Body of pancreas (tissue), 4 donors: ENCODE data around the gene EHBP1. TPM values are rescaled to one million over a fixed set of nuclear protein-coding genes. Genes with fewer than 3 reads are reported as not detected.

Source experiments
- ATAC-seq: fragments of 150-250 bp; one replicate; pipeline ENCODE4 v1.9.1; 2016
- DNase-seq, 4 donors: peaks; one replicate each; pipeline ENCODE4 v3.0.0-alpha.2; 2019
- H3K27ac ChIP-seq, 4 donors: fragments of 200-600 bp; sonication (generic); 1 replicate in 3 of 4; 2 replicates in 1 of 4; pipeline versions ENCODE4 v1.5.1 to v1.6.1; 2016 to 2019; ENCODE audit warnings: mild to moderate bottlenecking in 1 of 4, mixed read lengths in 1 of 4, moderate library complexity in 1 of 4
- H3K27me3 ChIP-seq, 2 donors: fragments of 200-600 bp; sonication (generic); one replicate each; pipeline ENCODE4 v1.6.0; 2016; ENCODE audit warnings: mild to moderate bottlenecking in 1 of 2
- H3K36me3 ChIP-seq, 2 donors: fragments of 200-600 bp; sonication (generic); replicated peaks in 1 of 2; 2 replicates each; pipeline ENCODE4 v1.5.1; 2016; ENCODE audit warnings: low read depth in 2 of 2; ENCODE audit not compliant: insufficient read depth in 1 of 2
- H3K4me1 ChIP-seq: fragments of 200-600 bp; sonication (generic); one replicate; pipeline ENCODE4 v1.6.0; 2016
- H3K4me3 ChIP-seq, 2 donors: fragments of 200-600 bp; sonication (generic); 1 replicate in 1 of 2; 2 replicates in 1 of 2; pipeline ENCODE4 v1.5.1; 2016 to 2019
- H3K9me3 ChIP-seq, 3 donors: fragments of 200-600 bp; sonication (generic); 1 replicate in 2 of 3; 2 replicates in 1 of 3; pipeline ENCODE4 v1.5.1; 2016
- CTCF ChIP-seq, 7 experiments: fragments of 450-650 bp in 4 of 7; fragments of 200-600 bp in 3 of 7; sonication (generic) in 3 of 7; IDR thresholded peaks; one replicate each; pipeline ENCODE4 v1.5.1; 2016 to 2019; ENCODE audit warnings: antibody characterized with exemption in 7 of 7
- POLR2A ChIP-seq, 3 donors: fragments of 450-650 bp; IDR thresholded peaks; one replicate each; pipeline ENCODE4 v1.6.1; 2016; ENCODE audit warnings: antibody characterized with exemption in 3 of 3, mild to moderate bottlenecking in 2 of 3
- WGBS, 2 donors: methylation state at CpG; one replicate each; pipeline ENCODE4 v1.1.5; 2017; 5-methylcytosine and 5-hydroxymethylcytosine counted together
- intact Hi-C: fragments of 100-400 bp; cut with DNase I; formaldehyde crosslinking; loops from one replicate; pipeline ENCODE4 v1.15.1; 2023
- total RNA-seq, 2 donors: library from RNA; depleted of rRNA; stranded (reverse); fragments of >200 nt; gene quantifications; one replicate each; pipeline ENCODE4 v1.1.0, GENCODE V29; 2016

The EHBP1 gene
- total RNA-seq, 2 donors from 2014 or later, result 43.6 to 45.8 TPM

DNA sequence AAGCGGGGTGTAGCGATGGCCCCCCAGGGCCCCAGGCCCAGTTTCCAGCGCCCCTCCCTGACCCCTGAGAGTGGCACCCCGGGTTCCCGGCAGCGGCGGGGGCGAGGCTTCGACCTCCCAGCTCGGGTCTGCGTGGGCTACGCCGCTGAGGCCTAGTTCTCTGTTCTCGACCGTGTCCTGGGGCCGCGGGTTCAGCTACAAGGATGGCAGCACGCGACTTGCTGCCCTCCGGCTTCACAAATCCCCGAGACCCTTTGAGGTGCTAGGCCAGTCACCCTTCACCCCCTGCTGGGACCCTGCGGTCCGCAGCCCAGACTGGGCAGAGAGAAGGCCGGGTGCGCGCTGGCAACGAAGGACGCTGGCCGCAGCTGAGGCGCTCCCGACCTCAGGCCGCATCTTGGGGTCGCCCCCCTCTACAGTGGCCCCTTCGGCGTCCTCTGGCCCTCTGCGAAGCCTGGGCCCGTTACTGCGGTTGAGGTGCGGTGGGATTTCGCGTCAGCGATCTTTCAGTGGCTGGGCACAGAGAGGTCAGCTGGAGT is 346.4 kb downstream of the EHBP1 start:
- H3K4me1 ChIP-seq, result peaks cover 51% of the 10 kb centered on the region
- peaks cover 0 to 20% of the 10 kb centered on the region in 2 donors for H3K27me3 ChIP-seq
- ATAC-seq, result no peak
- 68 to 90% methylated on average over 18 to 38 of the region's 42 CpGs for WGBS, 2 donors
- no peaks in the 10 kb centered on the region for H3K9me3 ChIP-seq
- DNase-seq, result peak in 1 of 4 donors; percentile 14
- intact Hi-C loops, result no loop called here
- no peak overlapping the region for H3K4me3 ChIP-seq
- no peaks in the 10 kb centered on the region for H3K36me3 ChIP-seq
- H3K27ac ChIP-seq, result no peak overlapping the region
- TF ChIP-seq CTCF (IDR thresholded peaks at IDR 0.05) (no peak), POLR2A (IDR thresholded peaks at IDR 0.05) (no peak)

DNA sequence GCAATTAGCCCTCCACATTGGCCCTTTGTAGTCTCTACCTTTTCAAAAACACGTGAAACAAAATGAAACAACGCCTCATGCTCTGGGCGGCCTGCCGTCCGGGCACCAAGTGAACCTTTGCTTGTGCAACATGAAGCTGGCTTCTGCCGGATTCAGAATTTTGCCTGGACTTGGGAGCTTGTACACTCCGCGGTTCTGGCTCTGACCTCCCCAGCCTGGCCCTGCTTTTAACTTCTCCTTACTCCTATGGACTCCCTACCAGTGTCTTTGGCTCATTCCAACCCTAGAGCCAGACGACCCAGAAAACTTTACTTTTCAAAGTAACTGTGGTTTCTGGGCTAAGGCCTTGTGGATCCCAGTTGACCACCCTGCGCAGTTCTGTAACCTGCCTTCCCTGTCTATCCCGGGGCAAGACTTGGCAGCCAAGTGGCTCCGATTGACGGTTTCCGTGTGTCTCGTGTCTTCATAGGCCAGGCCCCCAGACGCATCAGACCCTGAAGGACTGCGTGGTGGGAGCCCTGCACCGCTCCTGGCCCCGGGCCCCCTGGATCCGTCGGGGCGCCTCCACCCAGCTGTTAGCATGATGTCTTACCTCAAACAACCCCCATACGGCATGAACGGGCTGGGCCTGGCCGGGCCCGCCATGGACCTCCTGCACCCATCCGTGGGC is 347.0 kb downstream of the EHBP1 start:
- DNase-seq, result no peak
- Histone ChIP-seq H3K27ac (no peak overlapping the region), H3K4me3 (no peak overlapping the region), H3K9me3 (no peaks in the 10 kb centered on the region), H3K36me3 (no peaks in the 10 kb centered on the region), H3K4me1 (peaks cover 52% of the 10 kb centered on the region), H3K27me3 (peaks cover 0 to 18% of the 10 kb centered on the region in 2 donors)
- WGBS, 2 donors, result 77 to 94% methylated on average over 16 to 25 of the region's 27 CpGs
- no peak for TF ChIP-seq POLR2A (IDR thresholded peaks at IDR 0.05)
- no peak for TF ChIP-seq CTCF (IDR thresholded peaks at IDR 0.05)
- ATAC-seq, result no peak
- intact Hi-C loops, result no loop called here

GRCh38 chr2:63053081-63053888 is 347.8 kb downstream of the EHBP1 start:
- DNase-seq, result no peak
- intact Hi-C loops, result no loop called here
- WGBS, 2 donors, result 71 to 83% methylated on average over 32 to 33 of the region's 34 CpGs
- Histone ChIP-seq H3K27ac (no peak overlapping the region), H3K36me3 (no peaks in the 10 kb centered on the region), H3K27me3 (peaks cover 0 to 25% of the 10 kb centered on the region in 2 donors), H3K4me1 (peaks cover 55% of the 10 kb centered on the region), H3K9me3 (no peaks in the 10 kb centered on the region), H3K4me3 (no peak overlapping the region)
- no peak for ATAC-seq
- no peak for TF ChIP-seq POLR2A (IDR thresholded peaks at IDR 0.05)
- no peak for TF ChIP-seq CTCF (IDR thresholded peaks at IDR 0.05)

GRCh38 chr2:63053889-63054602 is 348.5 kb downstream of the EHBP1 start:
- peaks cover 55% of the 10 kb centered on the region for H3K4me1 ChIP-seq
- 15 to 40% methylated on average over 20 to 48 of the region's 48 CpGs for WGBS, 2 donors
- no peaks in the 10 kb centered on the region for H3K9me3 ChIP-seq
- H3K27ac ChIP-seq, result no peak overlapping the region
- no peak overlapping the region for H3K4me3 ChIP-seq
- intact Hi-C loops, result no loop called here
- H3K27me3 ChIP-seq, result peaks cover 0 to 33% of the 10 kb centered on the region in 2 donors
- H3K36me3 ChIP-seq, result no peaks in the 10 kb centered on the region
- TF ChIP-seq POLR2A (IDR thresholded peaks at IDR 0.05) (no peak), CTCF (IDR thresholded peaks at IDR 0.05) (no peak)
- no peak for ATAC-seq
- peak in 1 of 4 donors; percentile 15 for DNase-seq
